Fibroblast of gingiva (primary cell): ENCODE results near the gene EYA4.
"Not testable (repeated sequence)": the region's sequence is repeated elsewhere in the genome, so short reads cannot be mapped to it uniquely, and the experiment has no call there.

ENCODE experiments used
- DNase-seq: peaks from one replicate; pipeline ENCODE4 v3.0.0-alpha.2; 2011; ENCODE audit warnings: low read depth

Gene EYA4

GRCh38 chr6:133528566-133528965, 287.4 kb downstream of the EYA4 start:
- DNase-seq = no peak

DNA sequence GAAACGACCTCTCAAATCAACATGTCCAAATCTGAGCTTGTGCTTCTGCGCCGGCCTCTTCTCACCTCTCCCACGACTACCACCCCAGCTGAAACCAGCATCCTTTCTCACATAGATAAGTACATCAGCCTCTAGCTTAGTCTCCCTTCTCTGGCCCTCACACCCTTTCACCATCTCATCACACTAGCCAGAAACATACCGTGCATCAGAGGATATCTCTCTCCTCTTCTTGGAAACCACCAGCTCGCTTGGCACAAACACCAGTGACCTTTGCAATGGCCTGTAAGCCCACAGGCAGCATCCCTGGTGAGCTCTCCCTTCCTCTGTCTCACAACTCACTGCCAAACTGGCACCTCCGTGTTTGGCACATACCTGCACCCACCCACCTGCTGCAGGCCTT, 291.8 kb downstream of the EYA4 start:
- no peak for DNase-seq

DNA sequence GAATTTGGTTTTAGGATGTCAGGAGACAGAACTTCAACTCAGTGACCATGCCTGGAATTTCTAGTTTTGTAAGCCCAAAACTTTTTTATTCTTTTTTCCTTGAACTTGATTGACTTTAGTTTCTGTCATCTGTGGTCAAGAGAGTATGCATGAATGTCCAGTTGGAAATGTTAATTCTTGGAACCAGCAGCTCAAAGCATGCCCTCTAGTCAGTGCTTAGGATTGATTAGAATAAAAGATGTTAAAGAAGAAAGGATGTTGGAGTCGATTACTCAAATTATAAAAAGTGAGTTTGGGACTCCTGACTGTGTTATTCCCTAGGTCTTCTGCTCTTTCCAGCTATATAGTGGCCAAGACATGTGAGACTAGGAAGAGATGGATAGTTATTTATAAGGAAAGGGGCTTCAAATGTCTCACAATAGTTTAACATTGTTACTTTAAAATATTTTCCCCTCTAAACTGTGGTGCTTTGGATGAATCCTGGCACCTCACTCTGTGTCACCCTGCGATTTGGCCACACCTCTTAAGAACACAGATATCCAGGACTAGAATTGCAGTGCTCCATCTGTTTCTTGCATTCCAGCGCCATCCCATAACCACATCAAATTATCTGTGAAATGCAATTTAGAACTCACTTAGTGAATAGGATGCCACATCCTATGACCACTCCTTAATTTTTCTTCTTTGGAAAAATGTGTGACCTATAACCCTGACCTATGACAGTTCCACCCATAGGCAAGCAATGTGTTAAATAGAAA, 298.5 kb downstream of the EYA4 start:
- DNase-seq = no peak

GRCh38 chr6:133540361-133540760, 299.2 kb downstream of the EYA4 start:
- no peak for DNase-seq

DNA sequence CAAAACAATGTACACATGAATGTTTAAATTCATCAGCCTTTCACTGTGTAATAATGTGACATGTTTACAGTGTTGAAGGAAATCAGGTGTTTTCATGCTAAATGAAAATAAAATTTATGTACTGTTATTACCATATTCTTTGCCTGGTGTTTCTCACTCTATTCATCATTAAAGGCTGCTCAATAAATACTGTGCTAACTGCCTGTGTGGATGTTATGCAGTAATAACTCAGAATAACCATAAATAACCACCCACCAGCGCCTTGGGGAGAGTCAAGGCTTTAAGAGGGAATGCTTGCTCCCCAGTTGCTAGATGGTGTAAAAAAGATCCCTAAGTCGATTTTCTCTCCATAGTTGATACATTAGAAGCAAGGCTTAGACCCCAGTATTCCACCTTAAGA, 299.9 kb downstream of the EYA4 start:
- DNase-seq = no peak

DNA sequence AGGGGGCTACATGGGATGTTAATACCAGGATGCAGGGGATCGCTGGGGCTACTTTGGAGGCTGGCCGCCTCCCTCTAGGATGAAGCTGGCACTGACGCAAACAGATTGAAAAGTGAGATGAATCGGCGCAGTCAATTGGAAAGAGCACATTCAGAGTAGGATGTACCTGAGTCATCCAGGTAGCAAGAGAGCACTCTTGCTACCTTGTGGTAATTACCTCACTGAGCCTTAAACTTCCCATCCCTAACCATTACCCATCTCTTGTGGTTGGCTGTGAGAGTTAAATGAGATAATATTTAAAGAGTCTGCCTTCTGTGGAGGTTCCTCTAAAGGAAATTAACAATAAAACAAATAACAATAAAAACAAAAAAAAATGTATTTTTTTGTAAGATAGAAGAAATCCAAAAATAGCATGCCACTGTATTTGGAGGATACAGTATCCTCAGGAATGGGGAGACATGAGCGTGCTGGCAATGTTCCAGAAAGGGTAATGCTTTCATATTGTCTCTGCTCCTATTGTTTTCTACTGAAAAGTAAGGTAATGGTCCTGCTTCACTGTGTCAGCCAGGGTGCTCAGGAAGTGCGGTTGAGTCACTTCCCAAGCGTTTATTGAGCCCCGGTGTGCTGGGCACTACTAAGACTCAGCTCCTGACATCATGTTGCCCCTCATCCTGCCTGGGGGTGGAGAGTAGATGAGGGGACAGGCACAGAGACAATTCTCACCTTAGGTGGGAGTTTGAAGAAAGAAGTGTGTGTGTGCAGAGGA, 301.1 kb downstream of the EYA4 start:
- no peak for DNase-seq

DNA sequence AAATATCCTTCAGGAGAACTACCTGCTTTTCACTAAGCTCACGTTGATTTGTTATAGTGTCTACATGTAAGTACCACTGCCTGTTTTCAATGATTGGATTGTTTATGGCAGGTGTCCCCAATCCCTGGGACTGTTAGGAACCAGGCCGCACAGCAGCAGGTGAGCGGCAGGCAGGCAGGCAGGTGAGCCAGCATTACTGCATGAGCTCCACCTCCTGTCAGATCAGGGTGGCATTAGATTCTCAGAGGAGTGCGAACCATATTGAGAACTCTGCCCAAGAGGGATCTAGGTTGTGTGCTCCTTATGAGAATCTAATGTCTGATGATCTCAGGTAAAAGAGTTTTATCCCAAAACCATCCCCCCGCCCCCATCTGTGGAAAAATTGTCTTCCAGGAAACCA, 303.3 kb downstream of the EYA4 start:
- DNase-seq = no peak

DNA sequence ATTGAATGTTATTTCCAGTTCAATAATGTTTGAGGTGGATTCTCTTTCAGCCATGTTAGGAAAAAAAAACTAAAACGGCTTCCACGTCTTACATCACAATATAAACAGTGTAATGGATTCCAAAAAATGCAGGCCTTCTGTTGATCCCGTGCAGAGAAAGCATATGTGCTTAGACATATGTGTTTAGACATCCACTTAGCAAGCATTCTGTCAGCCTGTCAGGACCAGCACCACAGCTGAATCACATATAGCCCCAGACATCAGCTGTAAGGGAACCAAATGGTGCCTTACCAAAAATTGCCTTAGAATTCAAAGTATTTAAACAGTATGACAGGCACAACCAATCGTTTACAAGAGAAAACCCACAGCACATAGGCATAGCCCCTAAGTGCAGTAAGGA, 304.9 kb downstream of the EYA4 start:
- peak; percentile 46 for DNase-seq

GRCh38 chr6:133547136-133547535, 306.0 kb downstream of the EYA4 start:
- DNase-seq = no peak

DNA sequence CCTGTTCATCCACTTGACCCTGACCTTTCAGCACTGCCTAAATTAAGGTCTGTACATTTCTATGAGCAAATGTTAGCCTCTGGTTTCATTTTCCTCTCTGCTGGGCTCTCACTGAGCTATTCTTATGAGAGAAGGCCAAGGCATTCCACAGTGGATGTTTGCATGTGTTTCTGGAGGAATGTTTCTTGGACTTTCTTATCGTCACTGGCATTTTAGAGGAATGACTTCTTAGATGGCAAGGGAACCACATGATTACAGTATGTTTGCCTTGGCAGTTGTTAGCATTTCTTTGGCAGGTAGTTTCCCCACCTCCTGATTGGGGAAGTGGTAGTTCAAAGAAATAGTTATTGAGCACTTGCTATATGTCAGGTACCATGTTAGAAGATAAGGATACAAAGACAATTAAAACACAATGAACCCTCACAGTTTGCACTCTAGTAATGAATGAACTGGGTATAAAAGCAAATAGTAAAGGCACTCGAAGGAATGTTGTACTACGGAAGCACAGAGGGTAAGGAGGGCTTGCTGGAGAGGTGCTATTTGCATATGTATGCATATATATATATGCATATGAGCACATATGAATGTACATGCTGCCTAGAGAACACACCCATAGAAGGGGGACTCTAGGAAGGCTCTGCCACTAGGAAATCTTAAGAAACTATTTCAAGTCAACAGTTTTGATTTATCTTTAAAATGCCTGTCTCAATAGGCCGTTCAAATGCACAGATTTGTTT, 307.4 kb downstream of the EYA4 start:
- DNase-seq = peak; percentile 76

GRCh38 chr6:133549371-133549801, 308.2 kb downstream of the EYA4 start:
- no peak for DNase-seq

- no peak for DNase-seq
Observed at GRCh38 chr6:133550026-133550425, 308.9 kb downstream of the EYA4 start.

DNA sequence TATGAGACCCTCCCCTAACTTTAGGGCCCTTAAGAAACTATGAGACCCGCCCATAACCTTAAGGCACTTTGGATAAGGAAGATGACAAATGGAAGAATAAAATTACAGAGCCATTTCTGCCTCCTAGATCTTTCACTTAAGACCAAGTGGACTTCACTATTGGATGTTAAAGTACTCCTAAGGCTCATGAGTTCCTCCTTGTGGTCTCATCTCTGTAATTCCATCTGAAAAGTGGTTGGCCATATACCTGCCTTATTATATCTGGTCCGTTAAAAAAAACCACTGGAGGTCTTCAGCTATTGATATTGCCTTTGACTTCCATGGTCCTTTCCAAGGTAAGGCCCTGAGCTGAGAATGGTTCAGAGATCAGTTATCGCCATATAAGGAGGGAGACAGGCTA, 310.3 kb downstream of the EYA4 start:
- DNase-seq = peak; percentile 14

GRCh38 chr6:133551847-133552341, 310.7 kb downstream of the EYA4 start:
- DNase-seq = peak; percentile 96

DNA sequence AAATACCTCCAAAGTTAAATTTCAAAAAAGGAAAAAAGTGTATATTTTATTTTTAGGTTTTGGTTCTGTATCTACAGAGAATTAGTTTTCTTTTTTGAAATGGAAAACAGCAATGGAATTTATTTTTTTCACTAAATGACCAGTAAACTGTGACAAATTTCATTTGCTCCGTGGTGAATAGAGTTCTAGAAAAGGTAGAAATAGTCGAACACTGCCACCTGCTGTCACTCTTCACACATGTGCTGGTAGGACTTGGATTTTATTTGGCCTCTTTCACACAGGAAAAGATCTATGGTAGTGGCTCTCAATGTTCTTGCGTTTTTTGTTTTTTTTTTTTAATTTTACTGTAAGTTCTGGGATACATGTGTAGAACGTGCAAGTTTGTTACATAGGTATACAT, 312.5 kb downstream of the EYA4 start:
- peak; percentile 54 for DNase-seq

- not testable (repeated sequence) for DNase-seq
Observed at GRCh38 chr6:133554121-133554520, 313.0 kb downstream of the EYA4 start.

- no peak for DNase-seq
Observed at GRCh38 chr6:133555685-133556084, 314.5 kb downstream of the EYA4 start.

- no peak for DNase-seq
Observed at GRCh38 chr6:133559926-133560325, 318.8 kb downstream of the EYA4 start.

GRCh38 chr6:133567636-133568035, 326.5 kb downstream of the EYA4 start:
- peak; percentile 11 for DNase-seq

GRCh38 chr6:133568970-133569889, 328.1 kb downstream of the EYA4 start:
- DNase-seq = peak; percentile 66

DNA sequence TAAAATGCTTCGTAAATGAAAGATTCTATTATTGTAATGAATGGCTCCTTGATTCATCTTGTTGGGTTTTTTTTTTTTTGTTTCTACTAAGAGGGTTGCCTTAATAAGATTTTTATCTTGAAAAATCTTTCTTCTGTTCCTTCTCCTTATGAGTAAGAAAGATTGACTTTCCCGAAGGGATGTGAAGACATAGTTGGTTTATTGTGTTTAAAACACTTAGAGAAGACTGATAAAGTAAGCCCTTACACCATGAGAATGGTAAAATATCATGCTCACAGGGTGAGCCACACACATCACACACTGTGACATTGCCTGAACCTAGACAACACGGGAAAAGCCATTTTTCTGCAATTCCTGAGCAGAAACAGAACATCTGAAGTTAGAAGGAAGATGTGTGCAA, 330.5 kb downstream of the EYA4 start:
- no peak for DNase-seq

- DNase-seq = no peak
Observed at GRCh38 chr6:133577851-133578250, 336.7 kb downstream of the EYA4 start.
